ENCODE data around the gene HYKK.
A peak's percentile ranks its signal among the peaks of the same experiment; 100 is the strongest.
"Not testable (repeated sequence)": the region's sequence is repeated elsewhere in the genome, so short reads cannot be mapped to it uniquely, and the experiment has no call there.

The HYKK gene

GRCh38 chr15:78506971-78507830 is at the start of gene HYKK:
HYKK (plus strand) TSS chr15:78507577; CDS start chr15:78513089, 5,512 bp downstream.
- DNase-seq (ENCODE audit: low spot score) = peak; percentile 89

DNA sequence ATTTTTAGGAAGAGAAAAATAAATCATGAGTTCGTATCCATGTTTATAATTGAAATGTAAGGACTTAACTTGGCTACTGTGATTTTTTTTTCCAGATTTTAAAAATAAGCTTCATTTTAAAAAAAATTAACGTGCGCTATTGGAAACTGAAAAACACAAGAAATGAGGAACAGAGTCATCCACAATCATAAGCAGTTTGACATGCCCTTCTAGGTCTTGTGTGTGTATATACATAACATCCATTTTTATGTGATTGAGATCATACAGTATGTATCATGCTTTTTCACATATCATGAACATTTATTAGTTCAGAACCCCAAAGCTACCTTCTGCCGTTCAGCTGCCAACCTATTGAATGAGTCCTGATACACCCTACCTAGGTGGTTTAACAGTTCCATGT is 46.6 kb upstream of the HYKK start:
- no peak for DNase-seq (ENCODE audit: low spot score)

- DNase-seq (ENCODE audit: low spot score) = peak; percentile 32
These were observed 46.0 kb upstream of the HYKK start for GRCh38 chr15:78461171-78461888.

DNA sequence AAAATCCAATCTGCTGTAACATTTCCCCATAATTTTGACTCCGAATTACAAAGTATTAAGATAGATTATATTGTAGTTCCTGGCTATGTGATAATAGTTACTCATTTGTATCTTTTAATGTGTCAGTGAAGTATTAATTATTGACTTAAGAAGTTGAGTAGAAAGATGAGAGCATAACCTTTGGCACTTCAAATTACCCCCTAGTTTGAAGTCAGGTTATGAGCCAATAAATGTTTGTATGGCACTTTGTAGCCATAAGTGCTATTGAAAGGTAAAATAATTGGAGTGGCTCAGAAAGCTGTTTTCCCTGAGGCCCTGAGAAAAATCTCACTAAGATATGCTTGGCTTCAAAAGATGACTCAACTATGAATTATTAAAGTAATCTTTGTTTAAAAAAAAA is 38.3 kb upstream of the HYKK start:
- DNase-seq (ENCODE audit: low spot score) = no peak

DNA sequence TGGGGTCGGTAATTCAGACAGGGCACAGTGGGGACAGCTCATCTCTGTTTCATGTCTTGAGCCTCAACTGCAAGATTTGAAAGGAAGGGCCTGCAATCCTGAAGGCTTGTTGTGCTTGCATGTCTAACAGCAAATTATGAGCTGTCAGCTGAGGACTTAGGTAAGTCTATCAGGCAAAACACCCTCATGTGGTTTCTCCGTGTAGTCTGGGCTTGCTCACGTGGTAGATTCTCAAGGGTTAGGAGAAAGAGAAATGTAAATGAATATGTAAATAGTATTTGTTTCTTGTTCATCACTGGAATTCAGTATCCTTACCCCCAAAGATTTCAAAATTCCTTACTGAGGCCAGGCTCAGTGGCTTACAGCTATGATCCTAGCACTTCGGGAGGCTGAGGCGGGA is 30.1 kb upstream of the HYKK start:
- DNase-seq (ENCODE audit: low spot score) = no peak

GRCh38 chr15:78479650-78480049 is 27.7 kb upstream of the HYKK start:
- no peak for DNase-seq (ENCODE audit: low spot score)

GRCh38 chr15:78481917-78482316 is 25.5 kb upstream of the HYKK start:
- no peak for DNase-seq (ENCODE audit: low spot score)

- DNase-seq (ENCODE audit: low spot score) = no peak
These were observed 14.5 kb upstream of the HYKK start for GRCh38 chr15:78492872-78493271.

DNA sequence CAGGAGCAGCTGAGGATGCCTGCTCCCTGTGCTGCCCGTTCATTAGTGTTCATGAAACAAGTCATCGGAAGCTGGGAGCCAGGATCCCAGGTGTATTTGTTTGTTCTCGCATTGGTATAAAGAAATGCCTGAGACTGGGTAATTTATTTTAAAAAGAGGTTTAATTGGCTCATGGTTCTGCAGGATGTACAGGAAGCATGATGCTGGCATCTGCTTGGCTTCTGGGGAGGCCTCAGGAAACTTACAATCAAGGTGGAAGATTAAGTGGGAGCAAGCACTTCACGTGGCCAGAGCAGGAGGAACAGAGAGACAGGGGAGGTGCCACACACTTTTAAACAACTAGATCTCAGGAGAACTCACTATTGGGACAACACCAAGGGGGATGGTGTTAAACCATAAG is 5.5 kb upstream of the HYKK start:
- DNase-seq (ENCODE audit: low spot score) = no peak

DNA sequence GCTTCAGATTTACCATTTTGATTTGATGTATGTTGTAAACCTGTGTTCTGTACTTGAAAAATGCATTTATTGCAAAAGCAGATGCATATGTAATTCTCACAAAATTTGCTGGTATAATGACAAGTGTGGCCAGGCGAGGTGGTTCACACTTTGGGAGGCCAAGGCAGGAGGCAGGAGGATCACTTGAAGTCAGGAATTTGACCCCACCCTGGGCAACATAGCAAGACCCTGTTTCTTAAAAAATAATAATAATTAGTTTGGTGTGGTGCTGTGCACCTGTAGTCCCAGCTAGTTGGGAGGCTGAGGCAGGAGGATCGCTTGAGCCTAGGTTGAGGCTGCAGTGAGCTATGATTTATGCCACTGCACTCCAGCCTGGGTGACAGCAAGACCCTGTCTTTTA is 4.7 kb upstream of the HYKK start:
- no peak for DNase-seq (ENCODE audit: low spot score)

- no peak for DNase-seq (ENCODE audit: low spot score)
These were observed 419 bp downstream of the HYKK start for GRCh38 chr15:78507831-78508160.

DNA sequence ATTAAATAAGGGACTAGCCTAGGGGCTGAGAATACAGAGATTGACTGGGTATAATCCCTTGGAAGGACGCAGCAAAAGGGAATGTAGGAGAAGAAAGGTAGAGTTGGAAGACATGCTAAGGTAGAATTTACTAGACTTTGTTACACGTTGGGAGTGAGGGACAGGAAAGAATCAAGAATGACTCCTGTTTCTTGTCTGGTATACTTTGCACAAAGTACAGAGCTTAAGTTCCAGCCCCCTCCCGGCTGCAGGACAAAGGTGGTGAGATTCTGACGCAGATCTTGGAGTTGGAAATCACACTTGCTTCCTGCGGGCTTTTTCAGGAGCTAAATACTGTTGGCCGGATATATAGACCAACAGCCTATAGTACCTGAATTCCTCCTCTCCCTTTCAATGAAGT is 895 bp downstream of the HYKK start:
- no peak for DNase-seq (ENCODE audit: low spot score)

GRCh38 chr15:78509726-78510312 is 2.4 kb downstream of the HYKK start:
- peak; percentile 11 for DNase-seq (ENCODE audit: low spot score)

DNA sequence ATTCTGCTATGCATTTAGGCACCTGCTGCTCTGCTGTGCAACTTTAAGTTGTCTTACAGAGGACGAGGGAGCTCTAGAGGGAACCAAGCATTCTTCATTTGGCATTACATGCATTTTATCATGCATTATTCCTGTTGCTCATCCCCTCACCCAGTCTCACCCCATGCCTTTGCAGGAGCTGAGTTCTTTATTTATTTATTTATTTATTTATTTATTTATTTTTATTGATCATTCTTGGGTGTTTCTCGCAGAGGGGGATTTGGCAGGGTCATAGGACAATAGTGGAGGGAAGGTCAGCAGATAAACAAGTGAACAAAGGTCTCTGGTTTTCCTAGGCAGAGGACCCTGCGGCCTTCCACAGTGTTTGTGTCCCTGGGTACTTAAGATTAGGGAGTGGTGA is 12.7 kb downstream of the HYKK start:
- DNase-seq (ENCODE audit: low spot score) = not testable (repeated sequence)

DNA sequence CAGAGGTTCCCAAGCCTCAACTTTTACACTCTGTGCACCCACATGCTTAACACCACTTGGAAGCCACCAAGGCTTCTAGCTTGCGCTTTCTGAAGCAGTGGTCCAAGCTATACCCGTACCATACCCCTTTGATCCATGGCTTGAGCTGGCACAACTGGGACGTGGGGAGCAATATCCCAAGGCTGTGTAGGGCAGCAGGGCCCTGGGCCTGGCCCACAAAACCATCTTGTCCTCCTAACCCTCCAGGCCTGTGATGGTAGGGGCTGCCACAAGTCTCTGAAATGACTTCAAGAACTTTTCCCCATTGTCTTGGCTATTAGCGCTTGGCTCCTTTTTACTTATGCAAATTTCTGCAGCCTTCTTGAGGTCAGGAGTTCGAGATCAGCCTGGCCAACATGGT is 16.9 kb downstream of the HYKK start:
- DNase-seq (ENCODE audit: low spot score) = no peak

DNA sequence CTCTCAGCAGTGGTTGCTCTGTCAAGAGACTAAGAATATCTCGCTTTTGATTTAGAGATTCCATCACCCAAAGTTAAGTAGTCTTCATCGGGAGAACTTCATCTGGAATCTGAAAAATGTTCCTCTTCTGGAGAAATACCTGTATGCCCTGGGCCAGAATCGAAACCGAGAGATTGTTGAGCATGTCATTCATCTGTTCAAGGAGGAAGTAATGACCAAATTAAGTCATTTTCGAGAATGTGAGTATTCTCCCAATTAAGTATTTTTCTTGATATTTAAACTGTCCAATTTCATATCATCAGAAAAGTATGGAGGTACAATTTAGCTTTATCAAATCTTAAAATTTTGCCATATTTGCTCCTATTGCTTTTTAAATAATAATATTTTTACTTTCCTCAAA is 19.9 kb downstream of the HYKK start:
- no peak for DNase-seq (ENCODE audit: low spot score)

DNA sequence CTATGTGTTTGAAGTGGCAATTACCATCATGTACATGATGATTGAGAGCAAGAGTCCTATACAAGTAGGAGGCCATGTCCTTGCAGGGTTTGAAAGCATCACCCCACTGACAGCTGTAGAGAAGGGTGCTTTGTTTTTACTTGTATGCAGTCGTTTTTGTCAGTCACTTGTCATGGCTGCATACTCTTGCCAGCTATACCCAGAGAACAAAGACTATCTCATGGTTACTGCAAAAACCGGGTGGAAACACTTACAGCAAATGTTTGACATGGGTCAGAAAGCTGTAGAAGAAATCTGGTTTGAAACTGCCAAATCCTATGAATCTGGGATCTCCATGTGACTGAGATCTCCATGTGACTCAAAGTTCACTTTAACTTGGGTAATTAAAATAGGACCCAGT is 26.0 kb downstream of the HYKK start:
- DNase-seq (ENCODE audit: low spot score) = no peak

GRCh38 chr15:78536134-78536533 is 28.8 kb downstream of the HYKK start:
- DNase-seq (ENCODE audit: low spot score) = no peak

GRCh38 chr15:78537266-78537905 is 30.0 kb downstream of the HYKK start:
- DNase-seq (ENCODE audit: low spot score) = no peak

DNA sequence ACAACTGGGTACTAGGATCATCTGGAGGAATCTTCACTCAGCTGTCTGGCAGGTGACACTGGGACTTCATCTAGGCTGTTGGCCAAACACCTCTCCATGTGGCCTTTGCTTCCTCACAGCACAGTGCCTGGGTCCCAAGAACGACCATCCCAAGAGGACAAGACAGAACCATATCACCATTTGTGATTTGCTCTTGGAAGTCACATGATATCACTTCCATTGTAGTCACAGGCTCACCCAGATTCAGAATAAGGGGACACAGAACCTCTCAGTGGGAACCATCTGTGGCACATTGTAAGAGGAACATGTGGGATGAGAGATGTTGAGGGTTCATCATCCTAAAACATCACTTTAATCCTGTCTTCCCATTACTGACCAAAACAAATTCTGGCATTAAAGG is 31.0 kb downstream of the HYKK start:
- no peak for DNase-seq (ENCODE audit: low spot score)

DNA sequence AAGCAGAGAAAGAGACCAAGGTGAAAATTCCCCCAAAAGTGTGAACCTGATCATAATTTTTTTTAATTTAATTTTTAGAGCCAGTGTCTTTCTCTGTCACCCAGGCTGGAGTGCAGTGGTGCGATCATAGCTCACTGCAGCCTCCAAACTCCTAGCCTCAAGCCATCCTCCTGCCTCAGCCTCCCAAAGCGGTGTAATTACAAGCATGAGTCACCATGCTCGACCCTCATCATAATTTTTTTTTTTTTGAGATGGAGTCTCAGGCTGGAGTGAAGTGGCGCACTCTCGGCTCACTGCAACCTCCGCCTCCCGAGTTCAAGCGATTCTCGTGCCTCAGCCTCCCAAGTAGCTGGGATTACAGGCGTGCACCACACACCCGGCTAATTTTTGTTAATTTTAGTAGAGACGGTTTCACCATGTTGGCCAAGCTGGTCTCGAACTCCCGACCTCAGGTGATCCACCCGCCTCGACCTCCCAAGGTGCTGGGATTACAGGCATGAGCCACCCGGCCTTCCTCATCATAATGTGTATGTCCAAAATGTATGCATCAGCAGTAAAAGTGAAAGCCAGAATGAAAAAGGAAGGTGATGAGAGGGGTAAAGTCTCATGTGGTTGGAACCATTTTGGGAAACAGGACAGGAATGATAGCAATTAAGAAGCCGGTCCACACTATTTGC is 32.2 kb downstream of the HYKK start:
- DNase-seq (ENCODE audit: low spot score) = not testable (repeated sequence)
